HCT116 (cell line): Measurements from ENCODE around the gene PTPRR. TPM values are rescaled to one million over a fixed set of nuclear protein-coding genes. Genes with fewer than 3 reads are reported as not detected.

Experiments used
- ATAC-seq: fragments of 200-7000 bp; cut with Tn5 transposase; 2 replicates; pipeline ENCODE4 v1.9.1; 2020; ENCODE audit warnings: mild to moderate bottlenecking, moderate library complexity
- BruUV-seq: library from RNA; stranded (reverse); fragments of 400-500 nt; replicated peaks from 2 replicates; lab custom pipeline; 2021; lab: Mats Ljungman, UMichigan
- CTCF ChIA-PET: fragments of 300-600 bp; sonication (Branson Sonifier 250); formaldehyde crosslinking; loops from one replicate; lab custom pipeline; 2021; ENCODE audit warnings: antibody characterized with exemption; lab: Charles Lee
- POLR2A ChIA-PET: fragments of 300-600, 350-600 bp; sonication (Branson Sonifier 250); formaldehyde crosslinking; loops from one replicate; lab custom pipeline; 2021; ENCODE audit warnings: antibody characterized with exemption; lab: Charles Lee
- RAD21 ChIA-PET, 2 experiments: fragments of 300-600 bp; sonication (Branson Sonifier 250); formaldehyde crosslinking; loops; one replicate each; lab custom pipeline; 2023; ENCODE audit warnings: low total read pairs in 2 of 2; ENCODE audit not compliant: uncharacterized antibody in 2 of 2, unreplicated experiment in 2 of 2, low non-redundant PET in 1 of 2; lab: Charles Lee
- DNase-seq: peaks from one replicate; pipeline ENCODE4 v3.0.0-alpha.2; 2010; ENCODE audit warnings: low read depth, low spot score
- H2AFZ ChIP-seq: fragments of 200-600 bp; shearing (Covaris generic), sonication (generic); 2 replicates; pipeline ENCODE4 v1.6.1; 2017; ENCODE audit warnings: low read depth, mixed run types, mixed read lengths, antibody characterized with exemption, low read length; ENCODE audit not compliant: poor library complexity, severe bottlenecking
- H3K27ac ChIP-seq: 2 replicates; pipeline ENCODE4 v1.5.1; 2012; ENCODE audit warnings: low read depth, low read length
- H3K27me3 ChIP-seq: fragments of 200-600 bp; sonication (generic); 2 replicates; pipeline ENCODE4 v1.6.1; 2016; ENCODE audit warnings: mixed run types, low read length, mixed read lengths; ENCODE audit not compliant: insufficient read depth
- H3K36me3 ChIP-seq, 2 experiments: fragments of 200-500 bp in 1 of 2; fragments of 200-600 bp in 1 of 2; sonication (Bioruptor generic) in 1 of 2; sonication (generic) in 1 of 2; 2 replicates each; pipeline versions ENCODE4 v1.5.1 to v1.6.1; 2014 to 2016; ENCODE audit warnings: low read length in 2 of 2, inconsistent platforms in 1 of 2, mixed read lengths in 1 of 2, mixed run types in 1 of 2; ENCODE audit not compliant: insufficient read depth in 2 of 2, control insufficient read depth in 1 of 2
- H3K4me1 ChIP-seq, 2 experiments: fragments of 200-600 bp in 1 of 2; sonication (generic) in 1 of 2; 2 replicates each; pipeline versions ENCODE4 v1.5.1 to v1.6.1; 2012 to 2017; ENCODE audit warnings: low read length in 2 of 2, inconsistent platforms in 1 of 2, mild to moderate bottlenecking in 1 of 2, mixed read lengths in 1 of 2, mixed run types in 1 of 2, moderate library complexity in 1 of 2; ENCODE audit not compliant: insufficient read depth in 2 of 2, control insufficient read depth in 1 of 2
- H3K4me2 ChIP-seq: fragments of 200-600 bp; sonication (generic); 2 replicates; pipeline ENCODE4 v1.6.1; 2017; ENCODE audit warnings: mixed run types, low read length, mixed read lengths
- H3K4me3 ChIP-seq, 2 experiments: fragments of 200-600 bp in 1 of 2; sonication (generic) in 1 of 2; replicated peaks in 1 of 2; 2 replicates each; pipeline ENCODE4 v1.5.1; 2011 to 2016; ENCODE audit warnings: low read length in 2 of 2, control low read depth in 1 of 2, low read depth in 1 of 2, mild to moderate bottlenecking in 1 of 2, mixed read lengths in 1 of 2, mixed run types in 1 of 2
- H3K79me2 ChIP-seq: fragments of 200-600 bp; sonication (generic); 2 replicates; pipeline ENCODE4 v1.6.1; 2017; ENCODE audit warnings: mild to moderate bottlenecking, mixed run types, low read length, moderate library complexity, mixed read lengths; ENCODE audit not compliant: insufficient read depth
- H3K9ac ChIP-seq: fragments of 200-600 bp; sonication (generic); 2 replicates; pipeline ENCODE4 v1.6.1; 2016; ENCODE audit warnings: low read length, mixed read lengths
- H3K9me2 ChIP-seq: fragments of 200-600 bp; sonication (generic), shearing (Covaris generic); 2 replicates; pipeline ENCODE4 v1.6.1; 2017; ENCODE audit warnings: mixed run types, mild to moderate bottlenecking, moderate library complexity; ENCODE audit not compliant: insufficient read depth
- H3K9me3 ChIP-seq, 2 experiments: fragments of 200-500 bp in 1 of 2; fragments of 200-600 bp in 1 of 2; sonication (Bioruptor generic) in 1 of 2; sonication (generic) in 1 of 2; 2 replicates each; pipeline ENCODE4 v1.6.1; 2014 to 2017; ENCODE audit warnings: low read length in 2 of 2, mixed read lengths in 2 of 2, inconsistent platforms in 1 of 2, low read depth in 1 of 2, mild to moderate bottlenecking in 1 of 2, mixed run types in 1 of 2, moderate library complexity in 1 of 2; ENCODE audit not compliant: control insufficient read depth in 1 of 2, insufficient read depth in 1 of 2
- H4K20me1 ChIP-seq: fragments of 200-600 bp; sonication (generic), shearing (Covaris generic); 2 replicates; pipeline ENCODE4 v1.6.1; 2017; ENCODE audit warnings: mixed run types, mild to moderate bottlenecking, moderate library complexity; ENCODE audit not compliant: insufficient read depth
- CTCF ChIP-seq, 3 experiments: fragments of 200-600 bp in 1 of 3; sonication (generic) in 1 of 3; IDR thresholded peaks in 2 of 3; conservative IDR thresholded peaks in 1 of 3; 2 replicates each; pipeline ENCODE4 v1.5.1; 2012 to 2017; ENCODE audit warnings: low read depth in 2 of 3, low read length in 2 of 3, antibody characterized with exemption in 1 of 3, borderline replicate concordance in 1 of 3, control low read depth in 1 of 3, mild to moderate bottlenecking in 1 of 3, mixed read lengths in 1 of 3, mixed run types in 1 of 3, moderate library complexity in 1 of 3; ENCODE audit not compliant: insufficient read depth in 1 of 3
- RAD21 ChIP-seq: IDR thresholded peaks from 2 replicates; pipeline ENCODE4 v1.6.1; 2012; ENCODE audit warnings: low read depth, mild to moderate bottlenecking
- ZFX ChIP-seq: fragments of 450-650 bp; IDR thresholded peaks from 2 replicates; pipeline ENCODE4 v1.6.1; 2017
- intact Hi-C: fragments of 100-400 bp; cut with micrococcal nuclease; formaldehyde crosslinking; loops from 2 replicates; pipeline ENCODE4 v1.10.0; 2022
- total RNA-seq: library from RNA; stranded (reverse); gene quantifications from one replicate; pipeline ENCODE4 v1.2.1, GENCODE V29; 2021; ENCODE audit not compliant: unreplicated experiment
- TF ChIP-seq, protein P1 (sequence below): IDR thresholded peaks from 2 replicates; pipeline ENCODE4 v1.6.1; 2011; ENCODE audit warnings: mild to moderate bottlenecking, low read length, moderate library complexity; ENCODE audit not compliant: insufficient replicate concordance; ENCODE audit errors: extremely low read depth

PTPRR gene
- total RNA-seq, 1 experiment from 2014 or later = 0.27 TPM

DNA sequence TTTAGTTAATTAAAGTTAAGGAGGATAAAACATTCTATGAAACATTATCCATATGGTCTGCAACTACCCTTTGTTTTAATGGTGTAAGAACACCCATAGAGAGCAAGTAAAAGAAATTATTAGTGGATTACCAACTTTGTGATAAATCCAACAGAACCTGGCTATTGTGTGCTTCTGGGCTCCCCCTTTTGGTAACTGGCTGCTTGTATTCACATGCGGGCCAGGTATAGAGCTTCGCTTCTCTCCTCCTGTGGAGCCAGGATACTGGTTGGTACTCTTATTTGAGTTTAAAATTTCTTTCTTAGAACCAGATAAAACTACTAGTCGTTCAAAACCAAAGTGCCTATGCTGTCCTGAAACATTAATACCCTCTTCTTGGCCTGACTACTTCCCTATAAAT, 81.0 kb downstream of the PTPRR start:
- H4K20me1 ChIP-seq = no peaks in the 10 kb centered on the region
- H3K9ac ChIP-seq = no peak overlapping the region
- H3K9me2 ChIP-seq = no peaks in the 10 kb centered on the region; the same call in 1 of the 2 replicates
- H3K4me3 ChIP-seq = no peak overlapping the region
- intact Hi-C loops = no loop called here
- H3K79me2 ChIP-seq = no peaks in the 10 kb centered on the region
- ChIA-PET RAD21 (no interaction called here), POLR2A (no interaction called here), CTCF (interaction anchor here (1.2 kb wide), 1 partner anchor 9 kb away, joined by 3 read pairs; no protein-coding TSS in a partner anchor)
- H3K36me3 ChIP-seq = no peaks in the 10 kb centered on the region
- no peaks in the 10 kb centered on the region for H3K4me1 ChIP-seq
- no peaks in the 10 kb centered on the region for H3K9me3 ChIP-seq
- ATAC-seq = 0 out of 2 replicates have a peak, but pooled peaks have one; percentile 57
- TF ChIP-seq, protein P1, sequence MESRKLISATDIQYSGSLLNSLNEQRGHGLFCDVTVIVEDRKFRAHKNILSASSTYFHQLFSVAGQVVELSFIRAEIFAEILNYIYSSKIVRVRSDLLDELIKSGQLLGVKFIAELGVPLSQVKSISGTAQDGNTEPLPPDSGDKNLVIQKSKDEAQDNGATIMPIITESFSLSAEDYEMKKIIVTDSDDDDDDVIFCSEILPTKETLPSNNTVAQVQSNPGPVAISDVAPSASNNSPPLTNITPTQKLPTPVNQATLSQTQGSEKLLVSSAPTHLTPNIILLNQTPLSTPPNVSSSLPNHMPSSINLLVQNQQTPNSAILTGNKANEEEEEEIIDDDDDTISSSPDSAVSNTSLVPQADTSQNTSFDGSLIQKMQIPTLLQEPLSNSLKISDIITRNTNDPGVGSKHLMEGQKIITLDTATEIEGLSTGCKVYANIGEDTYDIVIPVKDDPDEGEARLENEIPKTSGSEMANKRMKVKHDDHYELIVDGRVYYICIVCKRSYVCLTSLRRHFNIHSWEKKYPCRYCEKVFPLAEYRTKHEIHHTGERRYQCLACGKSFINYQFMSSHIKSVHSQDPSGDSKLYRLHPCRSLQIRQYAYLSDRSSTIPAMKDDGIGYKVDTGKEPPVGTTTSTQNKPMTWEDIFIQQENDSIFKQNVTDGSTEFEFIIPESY = no peak
- no peak for TF ChIP-seq ZFX
- peak; percentile 28; the same call in 1 of the 2 replicates for TF ChIP-seq RAD21
- 0 out of 6 replicates have a peak, but pooled peaks of 1 of the 3 experiments have one; percentile 10 for TF ChIP-seq CTCF (IDR thresholded peaks at IDR 0.05 in 2 of 3, conservative IDR thresholded peaks at IDR 0.05 in 1 of 3; ENCODE audit: borderline replicate concordance in 1 of 3, insufficient read depth in 1 of 3, low read depth in 2 of 3, low read length in 2 of 3)
- no peak overlapping the region for H2AFZ ChIP-seq
- H3K4me2 ChIP-seq = no peak overlapping the region
- no peaks in the 10 kb centered on the region for H3K27me3 ChIP-seq
- H3K27ac ChIP-seq = no peak overlapping the region
- BruUV-seq = no TSS peak
- DNase-seq = no peak
